H9 (cell line): ENCODE measurements around the gene RPL21. TPM values are rescaled to one million over a fixed set of nuclear protein-coding genes. Genes with fewer than 3 reads are reported as not detected.
"Not testable (repeated sequence)": the region's sequence is repeated elsewhere in the genome, so short reads cannot be mapped to it uniquely, and the experiment has no call there.

ENCODE experiments used
- DNase-seq: peaks from one replicate; pipeline ENCODE4 v3.0.0-alpha.2; 2017
- H2AFZ ChIP-seq: one replicate; pipeline ENCODE4 v1.6.1; 2013; ENCODE audit warnings: mild to moderate bottlenecking, low read length, control low read depth, moderate library complexity
- H2AK5ac ChIP-seq: 2 replicates; pipeline ENCODE4 v1.6.1; 2013; ENCODE audit warnings: low read length, control low read depth, mixed read lengths; ENCODE audit not compliant: insufficient read length
- H2BK120ac ChIP-seq: one replicate; pipeline ENCODE4 v1.6.1; 2013; ENCODE audit warnings: low read depth, mild to moderate bottlenecking, low read length, control low read depth, inconsistent platforms; ENCODE audit not compliant: poor library complexity, severe bottlenecking
- H2BK12ac ChIP-seq: 2 replicates; pipeline ENCODE4 v1.6.1; 2013; ENCODE audit warnings: low read length, control low read depth, mixed read lengths, low read depth; ENCODE audit not compliant: insufficient read length
- H2BK15ac ChIP-seq: 2 replicates; pipeline ENCODE4 v1.6.1; 2013; ENCODE audit warnings: low read depth, low read length, control low read depth
- H2BK20ac ChIP-seq: one replicate; pipeline ENCODE4 v1.6.1; 2013; ENCODE audit warnings: low read depth, mild to moderate bottlenecking, low read length, control low read depth, inconsistent platforms; ENCODE audit not compliant: poor library complexity, severe bottlenecking
- H2BK5ac ChIP-seq: 2 replicates; pipeline ENCODE4 v1.6.1; 2013; ENCODE audit warnings: low read length, control low read depth, mixed read lengths; ENCODE audit not compliant: insufficient read length
- H3K14ac ChIP-seq: 2 replicates; pipeline ENCODE4 v1.6.1; 2013; ENCODE audit warnings: low read length, control low read depth; ENCODE audit not compliant: insufficient read depth
- H3K18ac ChIP-seq: 2 replicates; pipeline ENCODE4 v1.6.1; 2013; ENCODE audit warnings: low read depth, mild to moderate bottlenecking, mixed read lengths, low read length, control low read depth; ENCODE audit not compliant: insufficient read length
- H3K23ac ChIP-seq: 2 replicates; pipeline ENCODE4 v1.6.1; 2013; ENCODE audit warnings: low read length, control low read depth, mixed read lengths, low read depth; ENCODE audit not compliant: insufficient read length
- H3K23me2 ChIP-seq: 2 replicates; pipeline ENCODE4 v1.6.1; 2013; ENCODE audit warnings: low read depth, mild to moderate bottlenecking, mixed read lengths, low read length, control low read depth; ENCODE audit not compliant: insufficient read length, poor library complexity, severe bottlenecking
- H3K27ac ChIP-seq: 2 replicates; pipeline ENCODE4 v1.5.1; 2013; ENCODE audit warnings: low read length, control low read depth, mixed read lengths, low read depth; ENCODE audit not compliant: insufficient read length
- H3K27me3 ChIP-seq: 2 replicates; pipeline ENCODE4 v1.6.1; 2013; ENCODE audit warnings: low read length, control low read depth, inconsistent platforms; ENCODE audit not compliant: insufficient read depth
- H3K4ac ChIP-seq: 2 replicates; pipeline ENCODE4 v1.6.1; 2013; ENCODE audit warnings: low read depth, mild to moderate bottlenecking, control low read depth, inconsistent platforms, low read length, moderate library complexity
- H3K4me1 ChIP-seq: 2 replicates; pipeline ENCODE4 v1.6.1; 2013; ENCODE audit warnings: low read length, control low read depth, inconsistent platforms; ENCODE audit not compliant: insufficient read depth
- H3K4me2 ChIP-seq: 2 replicates; pipeline ENCODE4 v1.6.1; 2013; ENCODE audit warnings: low read length, control low read depth, mixed read lengths; ENCODE audit not compliant: insufficient read length, insufficient read depth
- H3K56ac ChIP-seq: 2 replicates; pipeline ENCODE4 v1.6.1; 2013; ENCODE audit warnings: low read depth, mild to moderate bottlenecking, mixed read lengths, low read length, control low read depth; ENCODE audit not compliant: insufficient read length
- H3K79me1 ChIP-seq: 2 replicates; pipeline ENCODE4 v1.6.1; 2013; ENCODE audit warnings: low read depth, mild to moderate bottlenecking, moderate library complexity, low read length, control low read depth, inconsistent platforms; ENCODE audit not compliant: insufficient read depth, poor library complexity, severe bottlenecking
- H3K79me2 ChIP-seq: 2 replicates; pipeline ENCODE4 v1.6.1; 2013; ENCODE audit warnings: low read length, control low read depth, inconsistent platforms; ENCODE audit not compliant: insufficient read depth
- H3K9ac ChIP-seq: 2 replicates; pipeline ENCODE4 v1.6.1; 2013; ENCODE audit warnings: low read length, control low read depth, mixed read lengths; ENCODE audit not compliant: insufficient read length; ENCODE audit errors: extremely low read depth
- H3K9me3 ChIP-seq: one replicate; pipeline ENCODE4 v1.6.1; 2013; ENCODE audit warnings: low read depth, low read length, inconsistent platforms; ENCODE audit not compliant: control insufficient read depth
- H3T11ph ChIP-seq: one replicate; pipeline ENCODE4 v1.6.1; 2013; ENCODE audit warnings: mild to moderate bottlenecking, low read length, control low read depth, inconsistent platforms
- H4K20me1 ChIP-seq: one replicate; pipeline ENCODE4 v1.6.1; 2013; ENCODE audit not compliant: control insufficient read depth, insufficient read length, insufficient read depth
- H4K5ac ChIP-seq: 2 replicates; pipeline ENCODE4 v1.6.1; 2013; ENCODE audit warnings: low read depth, mild to moderate bottlenecking, mixed read lengths, low read length, control low read depth; ENCODE audit not compliant: insufficient read length
- H4K8ac ChIP-seq: replicated peaks from 2 replicates; pipeline ENCODE4 v1.6.1; 2013; ENCODE audit warnings: low read length, control low read depth, mixed read lengths, low read depth; ENCODE audit not compliant: insufficient read length
- H4K91ac ChIP-seq: 2 replicates; pipeline ENCODE4 v1.6.1; 2013; ENCODE audit warnings: low read depth, mild to moderate bottlenecking, moderate library complexity, mixed read lengths, low read length, control low read depth; ENCODE audit not compliant: insufficient read length
- H3K27ac Mint-ChIP-seq, 3 experiments: 2 replicates in 2 of 3; 3 replicates in 1 of 3; pipeline ENCODE4 v1.8.0; 2020 to 2021; ENCODE audit warnings: mixed read lengths in 3 of 3, mild to moderate bottlenecking in 1 of 3, moderate library complexity in 1 of 3
- H3K27me3 Mint-ChIP-seq: 2 replicates; pipeline ENCODE4 v1.8.0; 2021; ENCODE audit warnings: low read depth, mild to moderate bottlenecking, moderate library complexity, mixed read lengths
- H3K36me3 Mint-ChIP-seq, 3 experiments: 2 replicates in 2 of 3; 3 replicates in 1 of 3; pipeline ENCODE4 v1.8.0; 2020 to 2021; ENCODE audit warnings: low read depth in 3 of 3, mixed read lengths in 3 of 3; ENCODE audit not compliant: insufficient read depth in 1 of 3
- H3K4me1 Mint-ChIP-seq, 2 experiments: 2 replicates each; pipeline ENCODE4 v1.8.0; 2020; ENCODE audit warnings: mixed read lengths in 2 of 2
- H3K4me3 Mint-ChIP-seq, 2 experiments: 2 replicates in 1 of 2; 3 replicates in 1 of 2; pipeline ENCODE4 v1.8.0; 2020 to 2021; ENCODE audit warnings: mild to moderate bottlenecking in 2 of 2, mixed read lengths in 2 of 2, moderate library complexity in 1 of 2
- H3K9me3 Mint-ChIP-seq, 2 experiments: 2 replicates in 1 of 2; 3 replicates in 1 of 2; pipeline ENCODE4 v1.8.0; 2020; ENCODE audit warnings: mild to moderate bottlenecking in 2 of 2, mixed read lengths in 2 of 2, moderate library complexity in 1 of 2
- WGBS: extraction: QIAGEN DNeasy Blood & Tissue Kit; methylation state at CpG from one replicate; pipeline ENCODE4 v1.1.7; 2013; ENCODE audit warnings: missing lambda C conversion rate, low lambda C conversion rate, mixed read lengths; ENCODE audit not compliant: insufficient read length; ENCODE audit errors: extremely low coverage; 5-methylcytosine and 5-hydroxymethylcytosine counted together
- total RNA-seq: library from RNA; stranded (reverse); gene quantifications from 2 replicates; pipeline ENCODE4 v1.2.1, GENCODE V29; 2021

RPL21 gene
- total RNA-seq, 1 experiment from 2014 or later, result 1,099 TPM

- H4K91ac ChIP-seq, H3K27me3 ChIP-seq, H3K56ac ChIP-seq, H3T11ph ChIP-seq, H2BK12ac ChIP-seq, H3K23me2 ChIP-seq, H4K5ac ChIP-seq, H3K18ac ChIP-seq, H2AK5ac ChIP-seq, H3K79me2 ChIP-seq, H3K27ac Mint-ChIP-seq, H3K14ac ChIP-seq, DNase-seq, H3K4me1 ChIP-seq, H2BK15ac ChIP-seq, H3K27me3 Mint-ChIP-seq, H3K79me1 ChIP-seq, H3K4me2 ChIP-seq, H3K4ac ChIP-seq, H3K4me3 Mint-ChIP-seq, H3K9me3 ChIP-seq, H3K23ac ChIP-seq, H2BK5ac ChIP-seq, H2BK20ac ChIP-seq, H2BK120ac ChIP-seq, H3K27ac ChIP-seq, H4K8ac ChIP-seq, H3K9ac ChIP-seq, H4K20me1 ChIP-seq, H2AFZ ChIP-seq: not testable (repeated sequence)
- peaks cover 9 to 40% (median 18%) of the 10 kb centered on the region in 3 experiments for H3K36me3 Mint-ChIP-seq
- H3K4me1 Mint-ChIP-seq, result peaks cover 21 to 22% of the 10 kb centered on the region in 2 experiments
- WGBS, result no CpG with 5 or more reads among the region's 2 CpGs
- peaks cover 26 to 28% of the 10 kb centered on the region in 2 experiments for H3K9me3 Mint-ChIP-seq
These were observed 33.6 kb upstream of the RPL21 start for GRCh38 chr13:27217791-27218190.

- no CpG with 5 or more reads among the region's 1 CpG for WGBS
These were observed 32.5 kb upstream of the RPL21 start for GRCh38 chr13:27218861-27219260.

More at GRCh38 chr13:27218861-27219260, 32.5 kb upstream of the RPL21 start:
- not testable (repeated sequence) for H3K27ac ChIP-seq, H2BK5ac ChIP-seq, H3K27ac Mint-ChIP-seq, H4K8ac ChIP-seq, H3K9me3 ChIP-seq, H3T11ph ChIP-seq, H3K4me3 Mint-ChIP-seq, H3K27me3 Mint-ChIP-seq, H3K56ac ChIP-seq, H3K23ac ChIP-seq, H4K91ac ChIP-seq, H2BK12ac ChIP-seq, H3K4me1 ChIP-seq, H3K79me2 ChIP-seq, H3K14ac ChIP-seq, H3K18ac ChIP-seq, H2AK5ac ChIP-seq, H4K20me1 ChIP-seq, H3K9ac ChIP-seq, H3K4me2 ChIP-seq, H3K4ac ChIP-seq, H3K79me1 ChIP-seq, H3K27me3 ChIP-seq, H4K5ac ChIP-seq, H2BK20ac ChIP-seq, H2BK120ac ChIP-seq, H2AFZ ChIP-seq, H2BK15ac ChIP-seq, H3K23me2 ChIP-seq, DNase-seq
- Mint-ChIP-seq H3K4me1 (peaks cover 16 to 17% of the 10 kb centered on the region in 2 experiments), H3K9me3 (peaks cover 26% of the 10 kb centered on the region in 2 experiments), H3K36me3 (peaks cover 8 to 39% (median 18%) of the 10 kb centered on the region in 3 experiments)
